Astrocyte (in vitro differentiated cells and primary cell): ENCODE results near the gene LARGE1.

ENCODE experiments used
- EZH2 ChIP-seq: IDR thresholded peaks from 2 replicates; pipeline ENCODE4 v1.6.1; 2012; ENCODE audit warnings: mild to moderate bottlenecking, low read length, inconsistent platforms; ENCODE audit not compliant: insufficient read depth
- TF ChIP-seq, protein P1 (sequence below): IDR thresholded peaks from 2 replicates; pipeline ENCODE4 v1.5.1; 2011; ENCODE audit warnings: low read depth, mild to moderate bottlenecking, inconsistent platforms, low read length, moderate library complexity; ENCODE audit not compliant: insufficient read depth

GRCh38 chr22:33691057-33691630 is 229.1 kb downstream of the LARGE1 start:
- TF ChIP-seq, protein P1, sequence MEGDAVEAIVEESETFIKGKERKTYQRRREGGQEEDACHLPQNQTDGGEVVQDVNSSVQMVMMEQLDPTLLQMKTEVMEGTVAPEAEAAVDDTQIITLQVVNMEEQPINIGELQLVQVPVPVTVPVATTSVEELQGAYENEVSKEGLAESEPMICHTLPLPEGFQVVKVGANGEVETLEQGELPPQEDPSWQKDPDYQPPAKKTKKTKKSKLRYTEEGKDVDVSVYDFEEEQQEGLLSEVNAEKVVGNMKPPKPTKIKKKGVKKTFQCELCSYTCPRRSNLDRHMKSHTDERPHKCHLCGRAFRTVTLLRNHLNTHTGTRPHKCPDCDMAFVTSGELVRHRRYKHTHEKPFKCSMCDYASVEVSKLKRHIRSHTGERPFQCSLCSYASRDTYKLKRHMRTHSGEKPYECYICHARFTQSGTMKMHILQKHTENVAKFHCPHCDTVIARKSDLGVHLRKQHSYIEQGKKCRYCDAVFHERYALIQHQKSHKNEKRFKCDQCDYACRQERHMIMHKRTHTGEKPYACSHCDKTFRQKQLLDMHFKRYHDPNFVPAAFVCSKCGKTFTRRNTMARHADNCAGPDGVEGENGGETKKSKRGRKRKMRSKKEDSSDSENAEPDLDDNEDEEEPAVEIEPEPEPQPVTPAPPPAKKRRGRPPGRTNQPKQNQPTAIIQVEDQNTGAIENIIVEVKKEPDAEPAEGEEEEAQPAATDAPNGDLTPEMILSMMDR, result no peak
- TF ChIP-seq EZH2, result no peak
